Measurements from ENCODE around the gene TBC1D22A. TPM values are rescaled to one million over a fixed set of nuclear protein-coding genes. Genes with fewer than 3 reads are reported as not detected.

Gene TBC1D22A
- total RNA-seq, 2 donors from 2014 or later = 21.0 to 27.9 TPM

DNA sequence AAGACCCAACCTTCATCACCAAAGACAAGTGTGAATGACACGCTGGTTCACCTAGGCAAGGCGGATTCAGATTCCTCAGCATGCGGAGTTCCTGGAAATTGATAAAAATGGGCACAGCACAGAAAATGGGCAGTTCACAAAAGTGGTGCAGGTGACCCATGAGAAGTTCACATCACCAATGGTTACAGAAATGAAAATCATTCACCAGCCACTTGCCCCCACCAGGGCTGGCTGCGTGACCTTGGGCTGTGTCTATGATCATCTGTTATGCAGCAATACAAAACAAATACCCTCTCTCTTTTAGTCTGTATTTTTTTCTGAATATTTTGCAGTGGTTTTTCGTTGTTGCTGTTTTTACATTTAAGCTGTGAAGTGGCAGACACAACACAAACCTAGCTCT lies 415.9 kb downstream of the TBC1D22A start:
- Histone ChIP-seq H3K27me3 (ENCODE audit: control insufficient read depth, insufficient read depth, low read length, poor library complexity, severe bottlenecking) (no peaks in the 10 kb centered on the region), H3K4me3 (ENCODE audit: low read length) (no peak overlapping the region), H3K9me3 (ENCODE audit: control insufficient read depth, low read length) (peaks cover 22% of the 10 kb centered on the region), H3K36me3 (ENCODE audit: control insufficient read depth, insufficient read depth, low read length) (no peaks in the 10 kb centered on the region), H3K4me1 (ENCODE audit: control insufficient read depth, insufficient read depth, low read length) (no peaks in the 10 kb centered on the region), H3K9ac (ENCODE audit: extremely low read depth, low read length, poor library complexity, severe bottlenecking) (no peak overlapping the region), H3K27ac (ENCODE audit: low read depth, low read length) (no peak overlapping the region)
- Mint-ChIP-seq H3K27me3 (ENCODE audit: insufficient read depth) (no peaks in the 10 kb centered on the region), H3K9me3 (peaks cover 43% of the 10 kb centered on the region), H3K36me3 (ENCODE audit: low read depth) (peaks cover 19% of the 10 kb centered on the region), H3K27ac (no peak overlapping the region), H3K4me3 (no peak overlapping the region), H3K4me1 (no peaks in the 10 kb centered on the region)
- TF ChIP-seq, protein P1, sequence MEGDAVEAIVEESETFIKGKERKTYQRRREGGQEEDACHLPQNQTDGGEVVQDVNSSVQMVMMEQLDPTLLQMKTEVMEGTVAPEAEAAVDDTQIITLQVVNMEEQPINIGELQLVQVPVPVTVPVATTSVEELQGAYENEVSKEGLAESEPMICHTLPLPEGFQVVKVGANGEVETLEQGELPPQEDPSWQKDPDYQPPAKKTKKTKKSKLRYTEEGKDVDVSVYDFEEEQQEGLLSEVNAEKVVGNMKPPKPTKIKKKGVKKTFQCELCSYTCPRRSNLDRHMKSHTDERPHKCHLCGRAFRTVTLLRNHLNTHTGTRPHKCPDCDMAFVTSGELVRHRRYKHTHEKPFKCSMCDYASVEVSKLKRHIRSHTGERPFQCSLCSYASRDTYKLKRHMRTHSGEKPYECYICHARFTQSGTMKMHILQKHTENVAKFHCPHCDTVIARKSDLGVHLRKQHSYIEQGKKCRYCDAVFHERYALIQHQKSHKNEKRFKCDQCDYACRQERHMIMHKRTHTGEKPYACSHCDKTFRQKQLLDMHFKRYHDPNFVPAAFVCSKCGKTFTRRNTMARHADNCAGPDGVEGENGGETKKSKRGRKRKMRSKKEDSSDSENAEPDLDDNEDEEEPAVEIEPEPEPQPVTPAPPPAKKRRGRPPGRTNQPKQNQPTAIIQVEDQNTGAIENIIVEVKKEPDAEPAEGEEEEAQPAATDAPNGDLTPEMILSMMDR (conservative IDR thresholded peaks at IDR 0.05) = no peak
- DNase-seq = peak; percentile 11
- WGBS, 2 experiments (ENCODE audit: insufficient coverage in 1 of 2, insufficient read length in 1 of 2) = 91 to 100% methylated on average over 4 to 5 of the region's 5 CpGs

DNA sequence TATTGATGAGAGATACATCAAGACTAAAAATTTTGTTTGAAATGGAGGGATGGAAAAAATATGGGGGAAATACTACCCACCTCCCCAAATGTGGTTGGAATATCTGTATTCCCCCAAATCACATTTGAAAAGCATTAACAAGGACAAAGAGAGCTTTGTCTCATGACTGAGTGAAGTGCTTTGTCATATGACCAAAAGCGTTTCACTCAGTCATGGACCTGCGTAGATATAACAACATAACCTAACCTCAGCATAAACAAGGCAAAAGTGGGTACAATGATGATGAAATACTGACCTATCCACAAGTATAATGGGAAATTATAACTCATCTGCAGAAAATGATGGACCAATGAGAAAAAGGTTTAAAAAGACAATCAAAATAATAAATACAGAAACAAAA lies 418.3 kb downstream of the TBC1D22A start:
- Mint-ChIP-seq H3K4me3 (no peak overlapping the region), H3K4me1 (no peaks in the 10 kb centered on the region), H3K27ac (no peak overlapping the region), H3K36me3 (ENCODE audit: low read depth) (peaks cover 5% of the 10 kb centered on the region), H3K9me3 (peaks cover 64% of the 10 kb centered on the region), H3K27me3 (ENCODE audit: insufficient read depth) (no peaks in the 10 kb centered on the region)
- DNase-seq = no peak
- Histone ChIP-seq H3K27ac (ENCODE audit: low read depth, low read length) (no peak overlapping the region), H3K4me1 (ENCODE audit: control insufficient read depth, insufficient read depth, low read length) (no peaks in the 10 kb centered on the region), H3K9ac (ENCODE audit: extremely low read depth, low read length, poor library complexity, severe bottlenecking) (no peak overlapping the region), H3K36me3 (ENCODE audit: control insufficient read depth, insufficient read depth, low read length) (no peaks in the 10 kb centered on the region), H3K4me3 (ENCODE audit: low read length) (no peak overlapping the region), H3K27me3 (ENCODE audit: control insufficient read depth, insufficient read depth, low read length, poor library complexity, severe bottlenecking) (no peaks in the 10 kb centered on the region), H3K9me3 (ENCODE audit: control insufficient read depth, low read length) (peaks cover 41% of the 10 kb centered on the region)
- TF ChIP-seq, protein P1 (conservative IDR thresholded peaks at IDR 0.05) = no peak
- 94% methylated on average over 2 of the region's 2 CpGs; no CpG with 5 or more reads in 1 of the 2 experiments for WGBS, 2 experiments (ENCODE audit: insufficient coverage in 1 of 2, insufficient read length in 1 of 2)

DNA sequence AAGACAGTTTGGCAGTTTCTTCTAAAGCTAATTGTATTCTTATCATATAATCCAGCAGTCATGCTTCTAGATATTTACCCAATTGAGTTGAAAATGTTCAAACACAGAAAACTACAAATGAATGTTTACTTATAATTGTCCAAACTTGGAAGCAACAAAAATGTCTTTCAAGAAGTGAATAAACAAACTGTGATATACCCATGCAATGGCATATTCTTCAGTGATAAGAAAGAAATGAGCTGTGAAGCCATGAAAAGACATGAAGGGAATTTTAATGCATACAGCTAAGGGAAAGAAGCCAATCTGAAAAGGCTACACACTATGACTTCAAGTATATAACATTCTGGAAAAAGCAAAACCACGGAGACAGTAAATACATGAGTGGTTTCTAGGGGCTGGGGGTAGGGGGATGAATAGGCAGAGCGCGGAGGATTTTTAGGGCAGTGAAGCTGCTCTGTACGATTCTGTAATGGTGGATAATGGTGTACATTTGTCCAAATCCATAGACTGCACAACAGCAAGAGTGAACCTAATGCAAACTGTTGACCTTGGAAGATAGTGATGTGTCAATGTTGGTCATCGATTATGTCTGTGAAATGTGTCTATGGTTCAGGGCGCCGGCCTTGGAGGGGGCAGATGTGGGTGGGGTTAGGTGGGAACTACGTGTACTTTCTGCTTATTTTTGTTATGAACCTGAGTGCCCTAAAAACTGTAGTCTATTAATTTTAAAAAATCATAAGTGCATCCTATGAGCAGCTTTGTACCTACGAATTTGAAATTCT lies 424.9 kb downstream of the TBC1D22A start:
- no peaks in the 10 kb centered on the region for H3K4me1 ChIP-seq (ENCODE audit: control insufficient read depth, insufficient read depth, low read length)
- TF ChIP-seq, protein P1 (conservative IDR thresholded peaks at IDR 0.05) = no peak
- no peaks in the 10 kb centered on the region for H3K36me3 ChIP-seq (ENCODE audit: control insufficient read depth, insufficient read depth, low read length)
- WGBS, 2 experiments (ENCODE audit: insufficient coverage in 1 of 2, insufficient read length in 1 of 2) = 83 to 86% methylated on average over 8 to 9 of the region's 9 CpGs
- no peak overlapping the region for H3K4me3 Mint-ChIP-seq
- no peak overlapping the region for H3K9ac ChIP-seq (ENCODE audit: extremely low read depth, low read length, poor library complexity, severe bottlenecking)
- H3K4me1 Mint-ChIP-seq = no peaks in the 10 kb centered on the region
- H3K36me3 Mint-ChIP-seq (ENCODE audit: low read depth) = peaks cover under 1% of the 10 kb centered on the region
- peaks cover 58% of the 10 kb centered on the region for H3K9me3 Mint-ChIP-seq
- no peak overlapping the region for H3K27ac ChIP-seq (ENCODE audit: low read depth, low read length)
- no peak for DNase-seq
- H3K9me3 ChIP-seq (ENCODE audit: control insufficient read depth, low read length) = peaks cover 36% of the 10 kb centered on the region
- H3K27me3 Mint-ChIP-seq (ENCODE audit: insufficient read depth) = no peaks in the 10 kb centered on the region
- H3K27me3 ChIP-seq (ENCODE audit: control insufficient read depth, insufficient read depth, low read length, poor library complexity, severe bottlenecking) = no peaks in the 10 kb centered on the region
- H3K27ac Mint-ChIP-seq = no peak overlapping the region
- no peak overlapping the region for H3K4me3 ChIP-seq (ENCODE audit: low read length)

Measured in endodermal cell (in vitro differentiated cells).